Suprapubic skin (tissue), 4 donors: ENCODE measurements around the gene LARGE1. TPM values are rescaled to one million over a fixed set of nuclear protein-coding genes. Genes with fewer than 3 reads are reported as not detected.

ENCODE experiments used
- DNase-seq, 2 donors: peaks; one replicate each; pipeline ENCODE4 v3.0.0-alpha.2; 2019; ENCODE audit warnings: low spot score in 2 of 2
- H3K27ac ChIP-seq: fragments of 200-600 bp; sonication (generic); one replicate; pipeline ENCODE4 v1.5.1; 2019
- H3K27me3 ChIP-seq: fragments of 200-600 bp; sonication (generic); one replicate; pipeline ENCODE4 v1.5.1; 2019
- H3K36me3 ChIP-seq: fragments of 200-600 bp; sonication (generic); one replicate; pipeline ENCODE4 v1.5.1; 2019
- H3K4me1 ChIP-seq: fragments of 200-600 bp; sonication (generic); one replicate; pipeline ENCODE4 v1.5.1; 2019
- H3K4me3 ChIP-seq: fragments of 200-600 bp; sonication (generic); one replicate; pipeline ENCODE4 v1.5.1; 2019; ENCODE audit warnings: mild to moderate bottlenecking
- H3K9me3 ChIP-seq: fragments of 200-600 bp; sonication (generic); one replicate; pipeline ENCODE4 v1.5.1; 2019
- CTCF ChIP-seq, 2 donors: fragments of 200-600 bp in 1 of 2; fragments of 450-650 bp in 1 of 2; sonication (generic) in 1 of 2; IDR thresholded peaks; one replicate each; pipeline ENCODE4 v1.5.1; 2016 to 2019; ENCODE audit warnings: antibody characterized with exemption in 2 of 2, mild to moderate bottlenecking in 1 of 2, moderate library complexity in 1 of 2
- EP300 ChIP-seq: sonication (generic); formaldehyde crosslinking; IDR thresholded peaks from one replicate; pipeline ENCODE4 v1.6.1; 2017; ENCODE audit warnings: antibody characterized with exemption
- POLR2A ChIP-seq, 2 donors: fragments of 450-650 bp; IDR thresholded peaks; one replicate each; pipeline ENCODE4 v1.6.1; 2017; ENCODE audit warnings: antibody characterized with exemption in 2 of 2, mild to moderate bottlenecking in 2 of 2, moderate library complexity in 2 of 2
- POLR2AphosphoS5 ChIP-seq, 3 donors: sonication (generic); formaldehyde crosslinking; IDR thresholded peaks; one replicate each; pipeline ENCODE4 v1.6.1; 2017; ENCODE audit warnings: antibody characterized with exemption in 3 of 3
- WGBS: methylation state at CpG from one replicate; pipeline ENCODE4 v1.1.5; 2018; 5-methylcytosine and 5-hydroxymethylcytosine counted together
- total RNA-seq, 4 donors: library from RNA; depleted of rRNA; stranded (reverse); fragments of >200 nt; gene quantifications; one replicate each; pipeline ENCODE4 v1.1.0, GENCODE V29; 2016

Gene LARGE1
- total RNA-seq, 4 donors from 2014 or later, result 12.1 to 41.6 (median 21.1) TPM

DNA sequence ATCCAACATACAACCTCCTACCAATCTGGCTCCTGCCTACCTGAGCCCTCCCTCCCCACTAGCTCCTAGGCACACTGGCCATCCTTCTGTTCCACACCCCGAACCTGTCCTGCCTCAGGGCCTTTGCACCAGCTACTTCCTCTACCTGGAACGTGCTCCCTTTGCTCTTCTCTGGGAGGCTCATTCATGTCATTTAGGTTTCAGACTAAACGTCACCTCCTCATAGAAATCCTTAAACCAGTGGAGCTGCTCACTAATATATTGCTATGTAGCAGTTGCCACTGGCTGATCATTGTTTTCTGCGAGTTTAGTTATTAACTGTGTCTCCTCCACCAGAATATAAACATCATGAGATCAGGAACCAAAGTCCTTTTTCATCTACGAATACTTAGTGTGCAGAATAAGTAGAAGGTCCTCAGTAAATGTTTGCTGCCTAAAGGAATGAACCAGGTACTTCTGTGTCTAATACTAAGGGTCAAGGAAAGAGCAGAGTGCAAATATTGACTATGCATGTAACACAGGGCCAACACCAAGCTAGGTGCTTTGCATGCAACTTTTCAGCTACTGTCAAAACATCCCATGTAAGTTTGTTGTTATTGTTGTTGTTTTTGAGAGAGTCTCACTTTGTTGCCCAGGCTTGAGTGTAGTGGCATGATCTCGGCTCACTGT, 584.5 kb downstream of the LARGE1 start:
- Histone ChIP-seq H3K9me3 (no peaks in the 10 kb centered on the region), H3K4me1 (no peaks in the 10 kb centered on the region), H3K36me3 (peaks cover 22% of the 10 kb centered on the region), H3K27me3 (no peaks in the 10 kb centered on the region), H3K4me3 (no peak overlapping the region), H3K27ac (no peak overlapping the region)
- no peak for TF ChIP-seq POLR2A (IDR thresholded peaks at IDR 0.05)
- no peak for TF ChIP-seq POLR2AphosphoS5 (IDR thresholded peaks at IDR 0.05)
- no peak for TF ChIP-seq EP300
- TF ChIP-seq CTCF (IDR thresholded peaks at IDR 0.05), result no peak
- no peak for DNase-seq
- 79% methylated on average over 6 of the region's 6 CpGs for WGBS

GRCh38 chr22:33332538-33332937, 587.7 kb downstream of the LARGE1 start:
- Histone ChIP-seq H3K27me3 (no peaks in the 10 kb centered on the region), H3K4me3 (no peak overlapping the region), H3K9me3 (no peaks in the 10 kb centered on the region), H3K4me1 (no peaks in the 10 kb centered on the region), H3K27ac (no peak overlapping the region), H3K36me3 (peaks cover 17% of the 10 kb centered on the region)
- WGBS, result 83% methylated on average over 3 of the region's 3 CpGs
- DNase-seq, result no peak
- TF ChIP-seq POLR2A (IDR thresholded peaks at IDR 0.05) (no peak), EP300 (no peak), POLR2AphosphoS5 (IDR thresholded peaks at IDR 0.05) (no peak), CTCF (IDR thresholded peaks at IDR 0.05) (no peak)

DNA sequence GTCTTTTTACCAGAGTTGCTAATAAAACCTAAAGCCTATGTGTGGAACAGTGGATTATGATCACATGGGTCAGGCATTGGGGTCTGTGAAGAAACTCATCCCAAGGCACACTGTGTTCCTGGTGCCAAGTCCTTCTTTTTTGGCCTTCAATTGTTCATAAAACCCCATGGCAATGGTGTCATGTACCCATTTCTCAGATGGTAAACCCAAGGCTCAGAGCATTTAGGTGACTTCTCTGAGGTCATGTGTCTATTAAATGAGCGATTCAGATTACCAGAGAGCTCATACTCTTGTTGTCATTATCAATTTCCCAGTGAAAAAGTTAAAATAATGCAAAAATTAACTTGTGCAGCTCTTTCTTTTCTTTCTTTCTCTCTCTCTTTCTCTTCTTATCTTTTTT, 589.3 kb downstream of the LARGE1 start:
- no peak overlapping the region for H3K27ac ChIP-seq
- no peaks in the 10 kb centered on the region for H3K4me1 ChIP-seq
- no peaks in the 10 kb centered on the region for H3K27me3 ChIP-seq
- no peak overlapping the region for H3K4me3 ChIP-seq
- no peaks in the 10 kb centered on the region for H3K9me3 ChIP-seq
- DNase-seq, result no peak
- no peak for TF ChIP-seq POLR2AphosphoS5 (IDR thresholded peaks at IDR 0.05)
- no peak for TF ChIP-seq POLR2A (IDR thresholded peaks at IDR 0.05)
- TF ChIP-seq CTCF (IDR thresholded peaks at IDR 0.05), result no peak
- no peak for TF ChIP-seq EP300
- 97% methylated on average over 1 of the region's 1 CpG for WGBS
- H3K36me3 ChIP-seq, result peaks cover 8% of the 10 kb centered on the region

- WGBS, result 96% methylated on average over 2 of the region's 2 CpGs
- H3K36me3 ChIP-seq, result peaks cover 5% of the 10 kb centered on the region
- no peaks in the 10 kb centered on the region for H3K27me3 ChIP-seq
- no peaks in the 10 kb centered on the region for H3K4me1 ChIP-seq
- TF ChIP-seq CTCF (IDR thresholded peaks at IDR 0.05) (no peak), POLR2AphosphoS5 (IDR thresholded peaks at IDR 0.05) (no peak), EP300 (no peak), POLR2A (IDR thresholded peaks at IDR 0.05) (no peak)
- DNase-seq, result no peak
- no peak overlapping the region for H3K4me3 ChIP-seq
- H3K9me3 ChIP-seq, result no peaks in the 10 kb centered on the region
- H3K27ac ChIP-seq, result no peak overlapping the region
Observed at GRCh38 chr22:33330534-33330933, 589.7 kb downstream of the LARGE1 start.

- WGBS, result 91% methylated on average over 3 of the region's 3 CpGs
- Histone ChIP-seq H3K27me3 (no peaks in the 10 kb centered on the region), H3K4me1 (no peaks in the 10 kb centered on the region), H3K9me3 (no peaks in the 10 kb centered on the region), H3K27ac (no peak overlapping the region), H3K4me3 (no peak overlapping the region), H3K36me3 (peaks cover 5% of the 10 kb centered on the region)
- DNase-seq, result no peak
- TF ChIP-seq POLR2AphosphoS5 (IDR thresholded peaks at IDR 0.05) (no peak), POLR2A (IDR thresholded peaks at IDR 0.05) (no peak), EP300 (no peak), CTCF (IDR thresholded peaks at IDR 0.05) (no peak)
Observed at GRCh38 chr22:33329398-33329797, 590.9 kb downstream of the LARGE1 start.
